Colon (tissue), 2 donors: ENCODE measurements around the gene SIX5.

Source experiments
- FAIRE-seq: peaks from 2 replicates; lab custom pipeline; 2012; peaks lifted over from hg19 to GRCh38; lab: Jason Lieb, UNC
- donor health status: control.
- donor health status: control.

Gene SIX5

GRCh38 chr19:45773384-45773783 is 4.3 kb upstream of the SIX5 start:
- FAIRE-seq, result no peak

- no peak for FAIRE-seq
Observed at GRCh38 chr19:45772912-45773311, 3.9 kb upstream of the SIX5 start.

- no peak for FAIRE-seq
Observed at GRCh38 chr19:45772130-45772840, 3.2 kb upstream of the SIX5 start.

GRCh38 chr19:45771311-45771933 is 2.4 kb upstream of the SIX5 start:
- no peak for FAIRE-seq

- FAIRE-seq, result no peak
Observed at GRCh38 chr19:45770192-45771101, 1.4 kb upstream of the SIX5 start.

GRCh38 chr19:45769821-45770191 is 754 bp upstream of the SIX5 start:
- FAIRE-seq, result no peak

GRCh38 chr19:45768655-45768983 is 433 bp downstream of the SIX5 start:
- no peak for FAIRE-seq

GRCh38 chr19:45767881-45768654 is 984 bp downstream of the SIX5 start:
- no peak for FAIRE-seq

GRCh38 chr19:45767410-45767880 is 1.6 kb downstream of the SIX5 start:
- FAIRE-seq, result no peak

GRCh38 chr19:45766869-45767346 is 2.1 kb downstream of the SIX5 start:
- FAIRE-seq, result no peak

- no peak for FAIRE-seq
Observed at GRCh38 chr19:45766296-45766868, 2.7 kb downstream of the SIX5 start.

- FAIRE-seq, result no peak
Observed at GRCh38 chr19:45765702-45766295, 3.3 kb downstream of the SIX5 start.

- no peak for FAIRE-seq
Observed at GRCh38 chr19:45764945-45765701, 3.9 kb downstream of the SIX5 start.

- FAIRE-seq, result no peak
Observed at GRCh38 chr19:45764475-45764874, 4.6 kb downstream of the SIX5 start.

GRCh38 chr19:45763691-45764294 is 5.3 kb downstream of the SIX5 start:
- no peak for FAIRE-seq

- no peak for FAIRE-seq
Observed at GRCh38 chr19:45762870-45763631, 6.0 kb downstream of the SIX5 start.

GRCh38 chr19:45761714-45762113 is 7.3 kb downstream of the SIX5 start:
- no peak for FAIRE-seq

- no peak for FAIRE-seq
Observed at GRCh38 chr19:45758921-45759320, 10.1 kb downstream of the SIX5 start.

- no peak for FAIRE-seq
Observed at GRCh38 chr19:45757695-45758094, 11.4 kb downstream of the SIX5 start.
